ENCODE data around the gene KCNQ1. TPM values are rescaled to one million over a fixed set of nuclear protein-coding genes. Genes with fewer than 3 reads are reported as not detected.

KCNQ1 gene
- total and polyA plus RNA-seq, 2 experiments from 2014 or later = 0.45 to 0.87 TPM

DNA sequence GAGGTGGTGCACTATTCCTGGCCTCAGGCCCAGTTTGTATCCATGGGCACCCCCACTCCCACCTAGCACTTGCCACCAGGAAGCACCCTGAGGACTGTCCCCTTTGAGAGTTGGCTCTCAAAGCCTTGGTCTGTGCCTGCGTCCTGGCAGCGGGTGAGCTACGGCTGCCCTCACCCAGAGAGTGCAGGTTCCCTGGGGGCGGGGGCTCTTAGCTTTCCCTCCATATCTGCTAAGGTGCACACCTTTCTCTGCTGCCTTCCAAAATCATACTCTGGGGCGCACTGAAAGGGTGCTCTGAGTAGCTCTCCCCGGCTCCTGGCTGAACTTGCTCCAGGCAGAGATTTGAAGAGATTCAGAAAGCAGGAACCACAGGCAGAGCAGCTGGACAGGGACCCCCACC, 7.1 kb downstream of the KCNQ1 start:
- ATAC-seq (no peak), DNase-seq (ENCODE audit: low spot score) (no peak)
- Mint-ChIP-seq H3K36me3 (ENCODE audit: low read depth) (no peaks in the 10 kb centered on the region; the same call in 2 of the 3 replicates), H3K27ac (no peak overlapping the region), H3K9me3 (no peaks in the 10 kb centered on the region), H3K4me3 (no peak overlapping the region), H3K4me1 (no peaks in the 10 kb centered on the region), H3K27me3 (ENCODE audit: insufficient read depth, low read depth, poor library complexity) (peaks cover 46% of the 10 kb centered on the region)
- H4K20me1 ChIP-seq (replicated peaks; ENCODE audit: insufficient read depth) = no peaks in the 10 kb centered on the region
- H3F3A ChIP-seq (replicated peaks; ENCODE audit: low read depth) = no peaks in the 10 kb centered on the region
- no peak overlapping the region for H3K4me3 ChIP-seq
- no peak overlapping the region for H2AFZ ChIP-seq
- peaks cover 53% of the 10 kb centered on the region for H3K27me3 ChIP-seq (ENCODE audit: insufficient read depth)
- H3K27ac ChIP-seq (ENCODE audit: low read depth) = no peak overlapping the region
- TF ChIP-seq REST (IDR thresholded peaks at IDR 0.05; ENCODE audit: unreplicated experiment) (no peak), EZH2phosphoT487 (IDR thresholded peaks at IDR 0.05; ENCODE audit: unreplicated experiment) (no peak), EZH2 (IDR thresholded peaks at IDR 0.05; ENCODE audit: low read depth, unreplicated experiment) (no peak), CTCF (conservative IDR thresholded peaks at IDR 0.05; ENCODE audit: low read depth in 2 of 2) (no peak), CREB1 (CRISPR knock-in tag; IDR thresholded peaks at IDR 0.05; ENCODE audit: low read depth) (no peak), STAT1 (IDR thresholded peaks at IDR 0.05; ENCODE audit: unreplicated experiment) (no peak), ZNF331 (CRISPR knock-in tag; IDR thresholded peaks at IDR 0.05; ENCODE audit: low read depth) (no peak), ZNF114 (CRISPR knock-in tag; IDR thresholded peaks at IDR 0.05) (no peak), NANOG (IDR thresholded peaks at IDR 0.05; ENCODE audit: borderline replicate concordance) (no peak), JUNB (IDR thresholded peaks at IDR 0.05; ENCODE audit: unreplicated experiment) (no peak), POLR2AphosphoS5 (IDR thresholded peaks at IDR 0.05; ENCODE audit: low read depth) (no peak)
- H3K4me2 ChIP-seq = no peak overlapping the region
- H3K9me2 ChIP-seq (ENCODE audit: insufficient read depth) = no peaks in the 10 kb centered on the region
- H3K4me1 ChIP-seq (ENCODE audit: insufficient read depth) = no peaks in the 10 kb centered on the region
- H3K36me3 ChIP-seq (ENCODE audit: insufficient read depth) = no peaks in the 10 kb centered on the region
- no peaks in the 10 kb centered on the region for H3K79me2 ChIP-seq (replicated peaks; ENCODE audit: insufficient read depth)

All from GM23338 (cell line).